Calu3 (cell line): ENCODE results near the gene PSMD14. TPM values are rescaled to one million over a fixed set of nuclear protein-coding genes. Genes with fewer than 3 reads are reported as not detected.

Experiments
- BruUV-seq: library from RNA; stranded (reverse); fragments of 400-500 nt; replicated peaks from 2 replicates; lab custom pipeline; 2021; lab: Mats Ljungman, UMichigan
- CTCF ChIA-PET: fragments of 300-600 bp; sonication (Branson Sonifier 250); formaldehyde crosslinking; loops from one replicate; lab custom pipeline; 2022; ENCODE audit warnings: antibody characterized with exemption; lab: Charles Lee
- DNase-seq: peaks from one replicate; pipeline ENCODE4 v3.0.0; 2022
- H3K27ac Mint-ChIP-seq: one replicate; pipeline ENCODE4 v1.8.0; 2022; ENCODE audit warnings: mixed read lengths; ENCODE audit not compliant: unreplicated experiment
- H3K27me3 Mint-ChIP-seq: one replicate; pipeline ENCODE4 v1.8.0; 2022; ENCODE audit warnings: mixed read lengths; ENCODE audit not compliant: unreplicated experiment
- H3K36me3 Mint-ChIP-seq: one replicate; pipeline ENCODE4 v1.8.0; 2022; ENCODE audit warnings: mild to moderate bottlenecking, moderate library complexity, mixed read lengths; ENCODE audit not compliant: insufficient read depth, unreplicated experiment
- H3K4me1 Mint-ChIP-seq: one replicate; pipeline ENCODE4 v1.8.0; 2022; ENCODE audit warnings: mild to moderate bottlenecking, low read depth, mixed read lengths; ENCODE audit not compliant: unreplicated experiment
- H3K4me3 Mint-ChIP-seq: one replicate; pipeline ENCODE4 v1.8.0; 2022; ENCODE audit warnings: mild to moderate bottlenecking, low read depth, moderate library complexity, mixed read lengths; ENCODE audit not compliant: unreplicated experiment
- H3K9me3 Mint-ChIP-seq: one replicate; pipeline ENCODE4 v1.8.0; 2022; ENCODE audit warnings: low read depth, mixed read lengths; ENCODE audit not compliant: unreplicated experiment
- CTCF ChIP-seq: fragments of 200-600 bp; IDR thresholded peaks from one replicate; pipeline ENCODE4 v1.8.0; 2022; ENCODE audit warnings: antibody characterized with exemption; ENCODE audit not compliant: unreplicated experiment
- intact Hi-C: fragments of 100-400 bp; cut with micrococcal nuclease; formaldehyde crosslinking; loops from one replicate; pipeline ENCODE4 v1.10.0; 2022; ENCODE audit not compliant: unreplicated experiment
- total RNA-seq: library from RNA; stranded (reverse); gene quantifications from 2 replicates; pipeline ENCODE4 v1.2.3, GENCODE V29; 2022

Gene PSMD14
- total RNA-seq, 1 experiment from 2014 or later: 97.4 TPM

GRCh38 chr2:161448431-161448830 is 140.2 kb downstream of the PSMD14 start:
- BruUV-seq: no TSS peak
- Mint-ChIP-seq H3K36me3 (no peaks in the 10 kb centered on the region), H3K27ac (no peak overlapping the region), H3K27me3 (no peaks in the 10 kb centered on the region), H3K9me3 (no peaks in the 10 kb centered on the region), H3K4me1 (peaks cover 7% of the 10 kb centered on the region), H3K4me3 (no peak overlapping the region)
- intact Hi-C loops: no loop called here
- no peak for TF ChIP-seq CTCF
- DNase-seq: no peak
- CTCF ChIA-PET: no interaction called here

Other genes with a start within 250 kb of the PSMD14 start
- 81.3 and 85.4 TPM in 2 replicates for gene TANK, start 148.0 kb upstream of the PSMD14 start, total RNA-seq
- 0.07 and 0.34 TPM in 2 replicates for gene TBR1, start 107.9 kb downstream of the PSMD14 start, total RNA-seq